GM18867 (cell line): ENCODE results near the gene PSG7.
"Not testable (repeated sequence)": the region's sequence is repeated elsewhere in the genome, so short reads cannot be mapped to it uniquely, and the experiment has no call there.

Source experiments
- ATAC-seq: cut with Tn5 transposase; IDR thresholded peaks from one replicate; pipeline ENCODE4 v1.9.1; 2021; ENCODE audit warnings: mild to moderate bottlenecking, moderate library complexity; ENCODE audit not compliant: unreplicated experiment

Gene PSG7

DNA sequence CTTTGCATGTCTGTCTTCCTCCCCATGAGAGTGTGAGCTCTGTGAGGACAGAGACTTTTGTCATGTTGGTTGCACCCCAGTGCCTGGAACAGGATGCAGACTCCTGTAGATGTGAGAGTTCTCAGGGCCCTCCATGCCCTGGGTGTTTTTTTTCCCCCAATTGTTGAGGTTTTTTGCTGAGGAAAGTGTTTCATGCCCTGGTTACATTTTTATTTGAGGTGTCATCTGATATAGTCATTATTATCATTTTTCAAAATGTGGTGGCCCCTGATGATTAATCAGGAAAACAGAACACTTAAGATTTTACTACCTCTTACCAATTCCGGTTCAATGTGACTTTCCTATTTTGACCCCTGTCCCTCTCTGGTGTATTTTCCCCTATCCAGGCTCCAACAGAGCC, 20.1 kb downstream of the PSG7 start:
- not testable (repeated sequence) for ATAC-seq

DNA sequence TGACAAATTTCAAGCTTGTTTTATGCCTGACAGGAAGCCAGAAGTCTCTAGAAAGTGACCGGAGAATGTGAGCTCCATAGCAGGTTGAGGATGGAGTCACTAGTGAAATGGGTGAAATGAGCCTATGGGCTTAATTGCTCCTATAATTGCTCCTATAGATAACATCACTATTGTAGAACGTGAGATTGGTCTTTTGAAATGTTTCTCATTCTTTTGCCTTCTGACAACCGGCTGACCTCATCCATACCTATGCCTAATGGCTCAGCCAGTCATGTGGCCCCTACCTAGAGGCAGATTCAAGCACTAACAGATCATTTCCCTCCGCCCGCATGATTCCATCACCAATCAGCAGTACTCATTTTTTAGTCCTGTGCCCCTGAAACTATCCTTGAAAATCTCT, 23.5 kb downstream of the PSG7 start:
- ATAC-seq, result not testable (repeated sequence)

GRCh38 chr19:42912941-42913340, 24.1 kb downstream of the PSG7 start:
- ATAC-seq, result not testable (repeated sequence)

GRCh38 chr19:42911731-42912130, 25.3 kb downstream of the PSG7 start:
- not testable (repeated sequence) for ATAC-seq

- ATAC-seq, result not testable (repeated sequence)
Observed at GRCh38 chr19:42906162-42906561, 30.8 kb downstream of the PSG7 start.

- ATAC-seq, result not testable (repeated sequence)
Observed at GRCh38 chr19:42900561-42900960, 36.4 kb downstream of the PSG7 start.

GRCh38 chr19:42899674-42900073, 37.3 kb downstream of the PSG7 start:
- not testable (repeated sequence) for ATAC-seq

DNA sequence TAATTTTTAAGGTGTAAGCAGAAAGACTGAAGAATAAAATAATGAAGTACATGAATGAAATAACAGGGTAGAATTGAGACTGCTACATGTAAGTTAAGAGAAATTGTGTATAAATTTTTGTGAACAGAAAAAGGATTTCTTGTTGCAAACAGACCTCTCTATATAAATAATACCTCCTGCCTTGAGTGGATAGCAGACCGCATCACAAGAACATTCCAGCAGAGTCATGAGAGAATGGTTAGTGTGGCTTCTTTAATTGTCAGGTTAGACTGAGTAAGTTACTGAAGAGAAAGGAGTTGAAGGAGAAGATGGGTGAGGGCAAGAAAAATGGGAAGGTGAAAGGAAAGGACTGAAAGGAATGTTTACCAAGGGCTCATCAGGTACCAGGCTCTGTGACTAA, 37.9 kb downstream of the PSG7 start:
- ATAC-seq, result not testable (repeated sequence)

DNA sequence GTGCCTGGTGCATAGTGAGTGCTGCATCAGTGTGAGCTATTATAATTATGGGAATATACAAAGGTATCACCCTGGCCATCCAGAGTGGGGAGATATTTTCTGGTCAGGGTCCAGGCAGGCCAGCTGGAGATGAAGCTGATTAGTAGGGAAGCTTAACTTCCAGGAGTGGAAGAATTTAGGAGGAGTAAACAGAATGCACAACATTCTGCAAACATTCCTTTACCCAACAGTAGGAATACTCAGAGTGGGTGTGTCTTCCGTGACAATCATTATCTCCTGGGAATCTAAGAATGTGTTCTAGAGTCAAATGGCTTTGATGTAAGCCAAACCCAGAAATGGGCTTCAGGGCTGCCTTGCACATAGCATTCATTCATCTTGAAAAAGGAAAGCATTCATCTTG, 38.4 kb downstream of the PSG7 start:
- not testable (repeated sequence) for ATAC-seq

- ATAC-seq, result not testable (repeated sequence)
Observed at GRCh38 chr19:42897729-42898128, 39.3 kb downstream of the PSG7 start.

DNA sequence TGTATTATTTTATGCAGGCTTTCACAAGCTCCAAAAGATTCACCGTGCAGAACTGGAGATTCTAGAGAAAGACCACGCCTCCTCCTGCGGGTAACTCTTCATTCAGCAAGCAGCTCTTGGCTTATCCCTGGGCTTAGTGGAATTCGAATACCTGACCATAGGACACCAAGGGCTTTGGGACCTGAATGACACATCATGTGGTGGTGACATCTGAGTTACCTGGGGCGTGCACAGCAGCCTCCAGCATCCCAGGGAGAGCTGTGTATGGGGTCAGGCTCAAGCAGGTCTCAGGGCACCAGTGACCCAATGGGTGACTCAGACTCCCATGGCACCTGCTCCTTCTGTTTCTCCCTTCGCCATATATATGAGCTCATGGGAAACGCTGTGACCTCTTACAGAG, 46.6 kb downstream of the PSG7 start:
- ATAC-seq, result not testable (repeated sequence)

- not testable (repeated sequence) for ATAC-seq
Observed at GRCh38 chr19:42887876-42888445, 49.0 kb downstream of the PSG7 start.

GRCh38 chr19:42882730-42883129, 54.3 kb downstream of the PSG7 start:
- ATAC-seq, result not testable (repeated sequence)

DNA sequence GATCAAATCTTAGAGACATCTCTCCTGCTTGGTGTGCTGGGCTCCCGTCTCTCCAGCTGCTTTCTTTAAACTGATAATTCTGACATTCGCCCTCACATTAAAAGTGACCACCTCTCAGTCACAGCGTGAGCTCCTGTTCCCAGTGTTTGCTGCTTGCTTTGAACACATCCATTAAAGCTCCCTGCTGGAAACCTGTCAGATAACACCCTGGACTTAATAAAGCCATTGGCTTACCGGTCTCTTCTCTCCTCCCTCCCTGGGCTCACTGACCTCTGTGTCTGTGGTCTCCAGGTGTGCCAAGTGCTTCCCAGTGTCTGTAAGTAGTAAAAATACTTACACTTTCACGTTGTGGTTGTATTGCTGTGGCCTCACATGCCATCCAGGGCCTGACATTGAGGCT, 55.0 kb downstream of the PSG7 start:
- ATAC-seq, result not testable (repeated sequence)

DNA sequence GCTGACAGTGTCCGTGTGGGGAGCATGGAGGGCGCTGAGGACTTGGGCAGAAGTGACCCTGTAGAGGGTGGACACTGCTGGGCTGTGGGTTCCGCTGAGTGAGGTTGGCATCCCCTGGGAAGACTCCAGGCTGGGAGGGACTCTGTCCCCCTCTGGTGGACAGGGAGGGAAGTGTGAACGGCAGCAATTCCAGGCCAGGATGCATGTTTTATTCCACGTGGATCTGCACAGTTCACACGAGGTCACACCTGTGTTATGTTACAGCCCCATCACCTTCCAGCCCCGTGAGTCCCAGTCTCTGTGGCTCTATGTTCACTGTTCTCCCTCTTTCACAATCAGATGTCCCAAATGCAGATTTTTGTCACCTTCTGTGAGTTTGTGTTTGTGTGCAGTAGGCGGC, 55.7 kb downstream of the PSG7 start:
- not testable (repeated sequence) for ATAC-seq

DNA sequence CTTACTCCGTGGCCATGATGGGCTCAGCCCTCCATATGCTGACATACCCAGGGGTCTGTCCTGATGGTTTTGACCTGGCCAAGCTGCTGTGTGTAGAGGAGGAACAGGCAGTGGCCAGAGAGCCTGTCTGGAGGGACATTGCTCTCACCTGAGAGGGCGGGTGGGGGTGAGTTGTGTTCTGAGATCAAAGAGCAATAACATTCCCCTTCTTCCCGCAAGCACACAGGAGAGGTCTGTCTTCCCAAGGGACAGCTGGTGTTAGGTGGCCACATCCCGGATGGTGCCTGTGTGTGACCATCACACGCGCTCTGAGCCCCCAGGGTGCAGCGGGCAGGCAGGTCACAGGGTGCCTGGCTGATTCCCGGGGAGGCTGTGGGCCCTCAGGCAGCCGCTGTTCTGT, 56.4 kb downstream of the PSG7 start:
- not testable (repeated sequence) for ATAC-seq

DNA sequence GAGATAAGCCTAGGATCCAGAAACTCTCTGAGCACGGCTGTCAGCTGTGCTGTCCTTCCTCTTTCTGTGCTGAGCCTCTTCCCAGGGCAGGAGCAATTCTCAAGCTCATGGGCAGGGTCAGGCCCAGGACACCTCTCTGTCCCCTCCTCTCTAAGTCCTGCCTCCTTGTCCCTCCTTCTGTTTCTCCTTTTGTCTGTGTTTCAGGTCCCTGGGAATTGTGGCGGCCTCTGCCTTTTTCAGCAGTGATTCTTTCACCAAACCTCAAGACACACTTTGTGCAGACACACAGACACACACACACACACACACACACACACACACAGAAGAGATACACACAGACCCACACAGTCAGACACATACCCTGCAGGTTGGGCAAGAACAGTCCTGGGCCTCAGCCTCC, 57.4 kb downstream of the PSG7 start, which contains the start of gene PSG1:
TSS of gene PSG1 (minus strand) at position 101 of the 400 bp plus-strand sequence. CDS start 132 bp downstream, outside the sequence.
- no peak for ATAC-seq

DNA sequence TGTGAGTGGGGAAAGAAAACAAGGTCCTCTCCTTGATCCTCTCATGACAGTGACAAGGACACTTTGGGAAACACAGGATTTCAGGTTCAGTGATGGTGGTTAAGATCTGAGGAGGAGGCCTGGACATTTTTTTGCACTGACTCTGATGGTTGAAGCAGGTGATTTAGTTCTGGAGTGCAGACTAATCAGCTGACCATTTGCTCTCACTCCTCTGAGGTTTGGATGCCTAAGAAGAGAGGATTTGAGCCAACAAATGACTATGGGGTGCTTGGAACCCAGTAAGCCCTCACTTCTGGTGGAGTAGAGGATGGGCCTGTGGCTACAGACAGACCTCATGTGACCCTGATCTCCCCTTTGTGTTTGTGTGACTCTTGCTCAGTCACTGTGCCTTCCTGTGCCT, 60.4 kb downstream of the PSG7 start:
- not testable (repeated sequence) for ATAC-seq

DNA sequence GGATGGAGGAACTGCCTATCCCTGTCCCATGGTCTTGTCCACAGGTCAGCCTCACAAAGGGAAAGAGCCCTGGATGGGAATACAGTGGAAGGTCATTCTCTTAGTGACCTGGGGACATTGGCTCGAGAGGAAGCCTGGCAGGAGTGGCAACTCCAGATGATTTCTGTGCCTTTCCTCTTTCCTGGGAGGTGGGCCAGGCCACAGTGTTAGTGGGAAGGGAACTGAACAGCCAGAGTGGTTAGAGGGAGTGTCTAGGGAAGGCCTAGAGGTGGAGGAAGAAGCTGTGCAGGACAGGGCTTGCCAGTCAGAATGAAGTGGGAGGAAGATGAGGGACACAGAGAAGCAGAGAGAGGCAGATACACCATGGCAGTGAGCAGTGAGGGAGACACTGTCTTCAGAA, 61.1 kb downstream of the PSG7 start:
- not testable (repeated sequence) for ATAC-seq

- not testable (repeated sequence) for ATAC-seq
Observed at GRCh38 chr19:42874901-42875813, 61.9 kb downstream of the PSG7 start.

GRCh38 chr19:42874136-42874535, 62.9 kb downstream of the PSG7 start:
- not testable (repeated sequence) for ATAC-seq
